ENCODE measurements around the gene NDUFB8.

The NDUFB8 gene

DNA sequence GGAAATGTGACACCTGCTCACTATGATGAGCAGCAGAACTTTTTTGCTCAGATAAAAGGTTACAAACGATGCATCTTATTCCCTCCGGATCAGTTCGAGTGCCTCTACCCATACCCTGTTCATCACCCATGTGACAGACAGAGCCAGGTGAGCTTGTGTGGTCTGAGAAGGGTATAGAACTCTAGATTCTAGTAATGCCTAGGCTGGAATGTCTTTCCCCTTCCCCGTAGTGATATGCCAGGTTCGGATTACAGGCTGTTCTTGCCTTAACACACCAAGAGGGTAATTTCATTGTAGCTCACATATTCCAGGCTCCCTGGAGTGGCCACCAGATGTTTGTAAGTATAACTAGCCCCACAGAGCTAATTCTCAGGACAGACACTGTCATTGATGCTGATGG, 15.3 kb upstream of the NDUFB8 start (continued):
- TF ChIP-seq ZNF624 (tag by site-specific recombination; IDR thresholded peaks at IDR 0.05) = no peak
- TF ChIP-seq, protein P1, sequence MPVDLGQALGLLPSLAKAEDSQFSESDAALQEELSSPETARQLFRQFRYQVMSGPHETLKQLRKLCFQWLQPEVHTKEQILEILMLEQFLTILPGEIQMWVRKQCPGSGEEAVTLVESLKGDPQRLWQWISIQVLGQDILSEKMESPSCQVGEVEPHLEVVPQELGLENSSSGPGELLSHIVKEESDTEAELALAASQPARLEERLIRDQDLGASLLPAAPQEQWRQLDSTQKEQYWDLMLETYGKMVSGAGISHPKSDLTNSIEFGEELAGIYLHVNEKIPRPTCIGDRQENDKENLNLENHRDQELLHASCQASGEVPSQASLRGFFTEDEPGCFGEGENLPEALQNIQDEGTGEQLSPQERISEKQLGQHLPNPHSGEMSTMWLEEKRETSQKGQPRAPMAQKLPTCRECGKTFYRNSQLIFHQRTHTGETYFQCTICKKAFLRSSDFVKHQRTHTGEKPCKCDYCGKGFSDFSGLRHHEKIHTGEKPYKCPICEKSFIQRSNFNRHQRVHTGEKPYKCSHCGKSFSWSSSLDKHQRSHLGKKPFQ (tag by site-specific recombination; IDR thresholded peaks at IDR 0.05) = no peak
- TF ChIP-seq, protein P2, sequence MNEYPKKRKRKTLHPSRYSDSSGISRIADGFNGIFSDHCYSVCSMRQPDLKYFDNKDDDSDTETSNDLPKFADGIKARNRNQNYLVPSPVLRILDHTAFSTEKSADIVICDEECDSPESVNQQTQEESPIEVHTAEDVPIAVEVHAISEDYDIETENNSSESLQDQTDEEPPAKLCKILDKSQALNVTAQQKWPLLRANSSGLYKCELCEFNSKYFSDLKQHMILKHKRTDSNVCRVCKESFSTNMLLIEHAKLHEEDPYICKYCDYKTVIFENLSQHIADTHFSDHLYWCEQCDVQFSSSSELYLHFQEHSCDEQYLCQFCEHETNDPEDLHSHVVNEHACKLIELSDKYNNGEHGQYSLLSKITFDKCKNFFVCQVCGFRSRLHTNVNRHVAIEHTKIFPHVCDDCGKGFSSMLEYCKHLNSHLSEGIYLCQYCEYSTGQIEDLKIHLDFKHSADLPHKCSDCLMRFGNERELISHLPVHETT (tag by site-specific recombination; IDR thresholded peaks at IDR 0.05) = no peak

DNA sequence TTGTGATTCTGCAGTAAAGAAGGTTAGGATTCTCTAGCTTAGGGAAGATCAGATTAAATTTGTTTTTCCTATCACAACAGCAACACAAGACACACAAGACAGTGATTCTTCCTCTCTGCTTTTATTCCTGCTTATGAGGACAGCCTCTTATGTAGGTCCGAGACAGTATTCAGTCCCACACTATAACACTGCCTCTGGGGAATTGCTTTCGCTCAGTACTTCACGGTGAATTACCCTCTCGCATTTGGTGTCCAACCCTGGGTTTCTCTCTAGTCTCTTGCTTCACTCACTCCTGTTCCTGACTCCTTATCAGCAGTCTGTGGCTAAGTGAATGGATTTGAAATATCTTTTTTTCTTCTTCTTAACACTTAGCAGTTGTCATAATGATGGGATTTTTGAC, 7.8 kb upstream of the NDUFB8 start:
- H3K27ac ChIP-seq (ENCODE audit: extremely low read depth, low read depth, low read length) = no peak overlapping the region
- ChIA-PET CTCF (interaction anchor here (1.0 to 4.5 kb wide), 4 partner anchors 19 to 341 kb away, joined by 3 to 30 read pairs (median 10); no protein-coding TSS in a partner anchor), POLR2A (no interaction called here)
- H3K4me1 ChIP-seq (ENCODE audit: control insufficient read depth, insufficient read depth, low read length) = peaks cover 15% of the 10 kb centered on the region
- TF ChIP-seq PRDM1 (tag by site-specific recombination; IDR thresholded peaks at IDR 0.05) (no peak), ZNF473 (tag by site-specific recombination; IDR thresholded peaks at IDR 0.05) (no peak), KLF10 (tag by site-specific recombination; IDR thresholded peaks at IDR 0.05) (no peak), ZNF48 (tag by site-specific recombination; IDR thresholded peaks at IDR 0.05) (no peak), ZNF311 (tag by site-specific recombination; IDR thresholded peaks at IDR 0.05; ENCODE audit: borderline replicate concordance) (no peak), ZNF169 (tag by site-specific recombination; IDR thresholded peaks at IDR 0.05) (no peak), ZNF837 (tag by site-specific recombination; IDR thresholded peaks at IDR 0.05) (no peak), ZNF792 (tag by site-specific recombination; IDR thresholded peaks at IDR 0.05) (no peak), ZNF423 (tag by site-specific recombination; IDR thresholded peaks at IDR 0.05) (no peak), ZBTB17 (tag by site-specific recombination; IDR thresholded peaks at IDR 0.05) (no peak), SCRT2 (tag by site-specific recombination; IDR thresholded peaks at IDR 0.05) (no peak)
- TF ChIP-seq, protein P3, sequence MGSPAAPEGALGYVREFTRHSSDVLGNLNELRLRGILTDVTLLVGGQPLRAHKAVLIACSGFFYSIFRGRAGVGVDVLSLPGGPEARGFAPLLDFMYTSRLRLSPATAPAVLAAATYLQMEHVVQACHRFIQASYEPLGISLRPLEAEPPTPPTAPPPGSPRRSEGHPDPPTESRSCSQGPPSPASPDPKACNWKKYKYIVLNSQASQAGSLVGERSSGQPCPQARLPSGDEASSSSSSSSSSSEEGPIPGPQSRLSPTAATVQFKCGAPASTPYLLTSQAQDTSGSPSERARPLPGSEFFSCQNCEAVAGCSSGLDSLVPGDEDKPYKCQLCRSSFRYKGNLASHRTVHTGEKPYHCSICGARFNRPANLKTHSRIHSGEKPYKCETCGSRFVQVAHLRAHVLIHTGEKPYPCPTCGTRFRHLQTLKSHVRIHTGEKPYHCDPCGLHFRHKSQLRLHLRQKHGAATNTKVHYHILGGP (tag by site-specific recombination; IDR thresholded peaks at IDR 0.05) = no peak
- TF ChIP-seq, protein P4, sequence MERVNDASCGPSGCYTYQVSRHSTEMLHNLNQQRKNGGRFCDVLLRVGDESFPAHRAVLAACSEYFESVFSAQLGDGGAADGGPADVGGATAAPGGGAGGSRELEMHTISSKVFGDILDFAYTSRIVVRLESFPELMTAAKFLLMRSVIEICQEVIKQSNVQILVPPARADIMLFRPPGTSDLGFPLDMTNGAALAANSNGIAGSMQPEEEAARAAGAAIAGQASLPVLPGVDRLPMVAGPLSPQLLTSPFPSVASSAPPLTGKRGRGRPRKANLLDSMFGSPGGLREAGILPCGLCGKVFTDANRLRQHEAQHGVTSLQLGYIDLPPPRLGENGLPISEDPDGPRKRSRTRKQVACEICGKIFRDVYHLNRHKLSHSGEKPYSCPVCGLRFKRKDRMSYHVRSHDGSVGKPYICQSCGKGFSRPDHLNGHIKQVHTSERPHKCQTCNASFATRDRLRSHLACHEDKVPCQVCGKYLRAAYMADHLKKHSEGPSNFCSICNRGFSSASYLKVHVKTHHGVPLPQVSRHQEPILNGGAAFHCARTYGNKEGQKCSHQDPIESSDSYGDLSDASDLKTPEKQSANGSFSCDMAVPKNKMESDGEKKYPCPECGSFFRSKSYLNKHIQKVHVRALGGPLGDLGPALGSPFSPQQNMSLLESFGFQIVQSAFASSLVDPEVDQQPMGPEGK (tag by site-specific recombination; IDR thresholded peaks at IDR 0.05) = no peak
- TF ChIP-seq, protein P5, sequence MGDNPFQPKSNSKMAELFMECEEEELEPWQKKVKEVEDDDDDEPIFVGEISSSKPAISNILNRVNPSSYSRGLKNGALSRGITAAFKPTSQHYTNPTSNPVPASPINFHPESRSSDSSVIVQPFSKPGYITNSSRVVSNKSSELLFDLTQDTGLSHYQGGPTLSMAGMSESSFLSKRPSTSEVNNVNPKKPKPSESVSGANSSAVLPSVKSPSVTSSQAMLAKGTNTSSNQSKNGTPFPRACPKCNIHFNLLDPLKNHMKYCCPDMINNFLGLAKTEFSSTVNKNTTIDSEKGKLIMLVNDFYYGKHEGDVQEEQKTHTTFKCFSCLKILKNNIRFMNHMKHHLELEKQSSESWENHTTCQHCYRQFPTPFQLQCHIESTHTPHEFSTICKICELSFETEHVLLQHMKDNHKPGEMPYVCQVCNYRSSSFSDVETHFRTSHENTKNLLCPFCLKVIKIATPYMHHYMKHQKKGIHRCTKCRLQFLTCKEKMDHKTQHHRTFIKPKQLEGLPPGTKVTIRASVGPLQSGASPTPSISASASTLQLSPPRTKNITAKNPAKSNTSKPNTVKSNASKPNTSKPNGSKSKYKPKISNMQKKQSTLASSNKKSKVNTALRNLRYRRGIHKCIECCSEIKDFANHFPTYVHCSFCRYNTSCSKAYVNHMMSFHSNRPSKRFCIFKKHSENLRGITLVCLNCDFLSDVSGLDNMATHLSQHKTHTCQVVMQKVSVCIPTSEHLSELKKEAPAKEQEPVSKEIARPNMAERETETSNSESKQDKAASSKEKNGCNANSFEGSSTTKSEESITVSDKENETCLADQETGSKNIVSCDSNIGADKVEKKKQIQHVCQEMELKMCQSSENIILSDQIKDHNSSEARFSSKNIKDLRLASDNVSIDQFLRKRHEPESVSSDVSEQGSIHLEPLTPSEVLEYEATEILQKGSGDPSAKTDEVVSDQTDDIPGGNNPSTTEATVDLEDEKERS (tag by site-specific recombination; IDR thresholded peaks at IDR 0.05) = no peak
- H3K9me3 ChIP-seq (ENCODE audit: control insufficient read depth, insufficient read depth, low read depth, low read length) = no peaks in the 10 kb centered on the region
- H3K36me3 ChIP-seq (ENCODE audit: control insufficient read depth in 2 of 2, insufficient read depth in 1 of 2, low read length in 2 of 2) = peaks cover 36 to 46% of the 10 kb centered on the region in 2 experiments
- no peak overlapping the region for H3K4me3 ChIP-seq (ENCODE audit: low read depth, low read length)
